NCI-H2029 (cell line): ENCODE data around the gene TPPP.

Experiments
- DNase-seq: peaks from one replicate; lab custom pipeline; 2025; lab: John Stamatoyannopoulos, UW

TPPP gene

DNA sequence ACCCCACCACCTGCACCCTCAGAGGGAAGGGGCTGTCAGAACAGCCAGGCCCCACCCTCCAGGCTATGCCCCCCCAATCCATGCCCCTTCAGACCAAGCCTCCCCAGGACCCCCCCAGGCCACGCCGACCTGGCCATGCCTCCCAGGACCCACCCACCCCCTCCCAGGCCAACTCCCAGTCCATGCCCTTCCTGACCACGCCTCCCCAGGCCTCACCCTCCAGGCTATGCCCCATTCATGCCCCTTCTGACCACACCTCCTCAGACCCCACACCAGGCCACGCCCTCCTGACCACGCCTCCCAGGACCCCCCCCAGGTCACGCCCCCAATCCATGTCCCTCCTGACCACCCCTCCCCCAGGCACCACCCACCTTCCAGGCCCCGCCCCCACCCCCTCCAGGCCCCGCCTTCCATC lies 27.6 kb downstream of the TPPP start:
- DNase-seq: no peak

DNA sequence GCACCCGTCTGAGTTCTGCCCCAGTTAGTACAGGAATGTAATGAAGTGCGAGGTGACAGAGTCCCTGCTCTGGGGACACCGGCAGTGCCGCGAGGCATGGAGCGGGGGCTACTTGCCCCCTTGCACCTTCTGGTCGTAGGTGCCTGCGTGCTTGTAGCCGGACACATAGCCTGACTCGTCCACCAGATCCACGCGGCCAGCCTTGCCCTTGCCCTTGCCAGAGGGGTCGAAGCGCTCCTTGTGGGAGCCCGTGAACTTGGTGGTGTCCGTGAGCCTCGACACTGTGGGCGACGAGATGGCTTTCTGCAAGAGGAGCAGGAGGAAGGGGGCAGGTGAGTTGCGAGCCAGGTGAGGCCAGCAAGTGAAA lies 28.2 kb downstream of the TPPP start:
- DNase-seq: no peak

DNA sequence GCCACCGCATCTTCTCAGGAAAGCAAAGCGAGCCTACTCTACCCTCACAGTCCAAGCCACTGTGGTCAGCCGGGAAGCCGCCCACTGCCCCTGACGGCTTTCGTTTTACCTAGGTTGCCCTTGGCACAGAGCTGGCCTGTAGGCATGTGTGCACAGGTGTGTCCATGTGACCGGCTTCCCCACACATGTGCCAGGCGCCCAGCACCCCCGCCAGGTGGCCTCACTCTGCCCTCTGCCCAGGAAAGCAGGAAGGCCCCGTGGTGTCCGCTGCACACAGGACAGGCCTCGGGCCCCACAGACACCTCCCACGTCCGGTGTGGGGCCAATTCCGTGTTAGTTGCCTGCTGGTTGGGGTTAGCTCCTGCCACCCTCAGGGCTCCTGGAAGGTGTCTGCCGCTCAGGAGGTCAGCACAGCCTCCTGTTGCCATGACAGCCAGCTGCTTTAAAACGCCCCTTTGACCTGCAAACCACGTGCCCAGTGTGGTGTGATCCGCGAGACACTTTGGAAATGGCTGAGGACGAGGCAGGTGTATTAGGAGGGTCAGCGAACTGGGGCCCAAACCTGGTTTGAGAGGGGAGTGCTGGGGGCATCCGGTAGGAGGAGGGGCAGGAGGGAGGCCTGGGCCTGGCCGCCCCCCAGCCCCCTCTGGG lies 28.7 kb downstream of the TPPP start:
- no peak for DNase-seq

DNA sequence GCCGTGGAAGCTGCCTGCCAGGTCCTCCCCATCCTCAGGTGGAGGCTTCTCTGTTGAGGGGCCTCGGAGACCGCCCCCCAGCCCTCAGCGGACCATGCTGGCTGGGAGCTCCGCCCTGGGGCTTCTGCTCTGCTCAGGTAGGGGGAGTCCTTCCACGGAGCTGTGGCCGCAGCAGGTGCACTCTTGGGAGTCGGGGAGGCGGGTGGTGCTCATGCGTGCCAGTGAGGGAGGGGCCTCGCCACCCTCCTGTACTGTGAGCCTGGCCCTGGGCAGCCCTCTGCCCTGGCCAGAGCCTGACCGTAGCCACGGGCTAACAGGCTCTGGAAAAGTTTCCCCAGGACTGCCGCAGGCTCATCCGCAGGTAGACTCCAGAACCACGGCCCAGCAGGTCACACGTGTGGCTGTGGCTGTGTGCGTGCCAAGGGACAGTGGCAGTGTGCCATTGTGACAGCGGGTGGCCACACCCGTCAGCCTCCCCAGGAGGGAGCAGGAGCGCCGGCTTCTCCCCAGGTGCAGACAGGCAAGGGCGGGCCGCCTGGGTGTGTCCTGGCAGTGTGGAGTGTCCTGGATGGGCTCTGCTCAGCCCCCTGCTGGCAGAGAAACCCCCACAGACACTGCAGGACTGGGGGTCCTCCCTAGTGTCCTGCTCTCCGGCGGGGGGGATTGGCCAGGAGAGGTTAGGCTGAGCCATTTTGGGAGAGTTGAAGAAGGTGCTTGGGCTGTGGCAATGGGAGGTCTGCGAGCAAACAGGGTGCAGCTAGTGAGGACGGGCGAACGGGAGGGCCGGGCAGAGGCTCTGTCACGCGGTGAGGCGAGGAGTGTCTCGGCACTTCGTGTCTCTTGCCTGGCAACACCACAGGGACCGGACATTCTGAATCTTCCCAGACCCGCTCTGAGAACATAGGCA lies 29.5 kb downstream of the TPPP start:
- no peak for DNase-seq

DNA sequence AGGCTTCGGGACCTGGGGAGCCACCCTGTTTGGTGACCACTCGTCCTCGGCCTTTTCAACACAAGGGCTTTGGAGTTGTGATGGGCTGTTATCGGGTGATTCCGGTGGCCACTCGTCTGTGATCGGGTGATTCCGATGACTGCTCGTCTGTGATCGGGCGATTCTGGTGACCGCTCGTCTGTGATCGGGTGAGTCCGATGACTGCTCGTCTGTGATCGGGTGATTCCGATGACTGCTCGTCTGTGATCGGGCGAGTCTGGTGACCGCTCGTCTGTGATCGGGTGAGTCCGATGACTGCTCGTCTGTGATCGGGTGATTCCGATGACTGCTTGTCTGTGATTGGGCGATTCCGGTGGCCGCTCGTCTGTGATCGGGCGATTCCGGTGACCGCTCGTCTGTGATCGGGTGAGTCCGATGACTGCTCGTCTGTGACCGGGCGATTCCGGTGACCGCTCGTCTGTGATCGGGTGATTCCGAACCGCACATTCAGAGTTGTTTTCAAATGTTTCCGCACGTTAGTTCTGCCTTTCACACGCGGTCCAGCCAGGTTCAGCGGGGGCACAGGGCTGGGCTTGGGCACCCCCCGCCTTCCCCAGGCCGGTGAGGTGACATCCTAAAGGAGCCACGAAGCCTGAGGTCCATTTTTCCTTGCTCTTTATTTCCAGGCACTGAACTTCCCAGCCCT lies 30.3 kb downstream of the TPPP start:
- DNase-seq: no peak

DNA sequence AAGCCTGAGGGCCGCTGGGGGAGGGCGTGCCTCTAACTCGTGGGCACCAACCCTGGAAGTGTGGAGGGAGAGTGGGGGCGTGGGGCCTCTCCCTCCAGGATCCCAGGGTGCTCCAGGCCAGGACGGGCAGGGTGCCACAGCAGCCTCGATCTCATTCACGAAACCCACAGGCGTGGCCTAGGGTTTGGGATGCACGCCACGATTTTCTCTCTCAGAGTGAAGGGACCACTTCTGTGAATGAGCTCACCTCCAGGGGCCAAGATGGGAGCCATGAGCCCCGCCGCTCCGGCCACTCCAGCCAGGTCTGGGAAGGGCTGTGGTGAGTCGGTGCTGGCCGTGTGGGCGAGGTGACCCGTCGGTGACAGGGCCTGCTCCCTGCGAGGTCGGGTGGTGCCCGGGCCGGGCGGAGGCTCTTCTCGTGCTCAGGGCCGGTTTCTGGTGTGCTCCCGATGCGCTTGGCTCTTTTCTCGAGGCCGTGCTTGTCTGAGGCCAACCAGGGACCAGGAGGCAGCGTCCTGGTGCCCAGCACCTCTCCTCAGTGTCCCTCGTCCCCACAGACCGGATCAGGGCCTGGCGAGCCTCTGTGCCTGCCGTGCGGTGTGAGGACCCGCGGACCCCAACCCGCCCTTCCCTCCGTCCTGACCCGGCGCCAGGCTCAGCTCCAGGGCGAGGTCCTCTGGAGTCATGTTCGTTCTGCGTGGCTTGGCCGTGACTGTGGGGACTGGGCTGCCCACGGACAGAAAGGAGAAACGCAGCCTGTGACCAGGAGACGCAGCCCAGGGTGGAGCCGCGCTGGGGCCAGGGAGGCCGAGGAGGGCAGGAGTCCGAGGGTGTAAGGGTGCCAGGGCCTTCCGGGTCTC lies 31.0 kb downstream of the TPPP start:
- DNase-seq: no peak

DNA sequence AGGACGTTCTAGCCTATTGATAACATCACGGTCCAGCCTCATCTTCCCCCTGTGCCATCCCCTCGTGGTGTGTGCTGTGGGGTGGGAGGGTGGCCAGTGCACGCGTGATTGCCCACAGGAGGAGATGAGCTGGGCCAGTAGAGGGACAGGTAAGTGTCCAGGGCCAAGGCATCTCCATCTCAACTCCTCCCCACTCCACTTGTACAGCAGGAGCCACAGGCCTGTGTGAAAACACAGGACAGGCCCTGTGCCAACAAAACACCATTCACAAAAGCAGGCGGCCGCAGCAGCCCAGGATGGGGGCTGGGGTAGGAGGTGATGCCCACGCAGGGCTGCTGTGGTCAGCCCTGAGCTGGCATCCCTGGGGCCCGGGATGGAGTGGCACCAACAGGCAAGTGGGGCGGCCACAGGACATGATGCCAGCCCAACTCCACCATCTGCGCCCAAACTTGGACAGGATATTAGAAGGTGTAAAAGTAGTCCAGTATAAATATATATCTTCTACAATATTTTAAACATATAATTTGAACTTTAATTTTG lies 32.6 kb downstream of the TPPP start:
- no peak for DNase-seq

DNA sequence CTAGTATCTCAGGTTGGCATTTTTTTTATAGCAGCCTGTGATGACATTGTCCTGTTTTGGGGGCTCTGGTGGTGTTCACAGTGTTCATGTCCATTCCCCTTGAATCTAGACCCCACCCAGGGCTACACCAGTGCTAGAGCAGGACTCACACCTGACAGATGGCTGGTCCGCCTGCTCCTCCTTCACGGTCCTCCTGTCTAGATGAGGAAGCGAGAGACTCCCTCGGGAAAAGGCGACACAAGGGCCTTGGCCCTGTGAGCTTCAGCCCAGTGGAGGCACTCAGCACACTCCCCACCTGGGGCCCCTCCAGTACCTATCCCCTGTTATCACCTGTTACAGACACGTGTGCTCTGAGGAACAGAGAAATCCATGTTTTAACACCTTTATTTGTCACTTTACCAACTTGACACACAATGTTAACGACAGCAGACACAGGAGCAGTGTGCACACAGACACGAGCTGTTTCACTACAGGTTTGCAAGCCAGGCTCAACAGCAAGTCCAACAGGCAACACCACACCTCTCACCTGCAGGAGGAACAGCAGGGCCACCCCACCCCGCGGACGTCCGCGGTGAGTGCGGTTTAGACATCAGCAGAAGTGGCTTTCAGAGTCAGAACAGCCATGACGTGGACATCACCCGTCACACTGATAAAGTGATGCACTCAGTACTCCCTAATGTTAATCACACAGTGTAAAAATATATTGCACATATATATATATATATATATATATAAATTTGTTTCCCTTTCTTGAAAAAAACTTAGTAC lies 33.5 kb downstream of the TPPP start:
- no peak for DNase-seq

DNA sequence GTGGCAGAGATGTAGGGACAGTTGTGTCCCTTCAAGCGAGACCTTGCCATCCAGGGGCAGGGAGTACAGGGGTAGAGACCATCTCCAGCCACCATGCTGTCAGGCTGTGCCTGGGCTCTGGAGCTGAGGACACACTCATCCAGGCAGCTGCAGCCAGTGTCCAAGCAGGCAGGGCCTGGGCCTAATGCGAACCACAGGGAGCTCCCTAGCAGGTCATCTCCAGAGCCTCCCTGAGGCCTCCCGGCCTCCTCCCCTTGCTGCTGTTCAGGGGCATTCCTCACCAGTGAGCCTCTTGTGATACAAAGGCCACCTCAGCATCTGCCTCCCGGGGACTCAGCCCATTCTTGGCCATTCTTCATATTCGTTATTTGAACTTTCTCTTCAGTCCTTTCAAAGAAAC lies 35.0 kb downstream of the TPPP start:
- DNase-seq: no peak

DNA sequence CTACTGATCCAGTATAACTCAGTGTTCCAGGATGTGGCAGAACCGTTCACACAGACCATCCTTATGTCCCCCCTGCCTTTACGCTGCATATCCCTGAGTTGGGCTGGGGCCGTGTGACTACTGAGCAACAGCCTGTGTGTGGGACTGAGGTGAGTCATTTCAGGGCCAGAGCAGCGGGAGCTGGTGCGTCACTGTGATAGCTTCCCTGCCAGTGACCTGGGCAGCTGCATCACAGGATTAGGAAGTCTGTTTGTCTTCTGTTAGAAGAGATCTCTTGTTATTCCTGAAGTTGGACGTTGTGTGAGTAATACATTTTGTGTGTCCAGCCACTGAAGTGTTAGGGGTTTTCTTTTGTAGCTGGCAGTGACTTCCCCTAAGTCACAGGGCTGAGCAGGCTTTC lies 35.6 kb downstream of the TPPP start:
- no peak for DNase-seq

DNA sequence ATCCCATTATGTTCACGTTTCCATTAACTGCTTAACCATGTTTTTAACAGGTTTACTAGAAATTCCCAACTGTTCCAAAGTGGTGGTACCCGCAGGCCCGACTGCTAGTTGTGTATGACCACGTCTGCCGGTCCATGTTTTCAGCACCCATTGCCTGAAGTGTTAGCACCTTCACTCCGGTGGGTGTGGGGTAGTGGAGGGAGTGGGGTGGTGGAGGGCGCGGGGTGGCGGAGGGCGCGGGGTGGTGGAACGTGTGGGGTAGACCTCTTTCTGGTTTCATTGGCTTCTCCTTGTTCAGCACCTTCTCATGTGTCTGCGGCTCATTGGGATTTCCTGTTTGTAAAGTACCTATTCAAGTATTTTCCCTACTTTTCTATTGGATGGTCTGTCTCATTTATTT lies 37.7 kb downstream of the TPPP start:
- DNase-seq: no peak

DNA sequence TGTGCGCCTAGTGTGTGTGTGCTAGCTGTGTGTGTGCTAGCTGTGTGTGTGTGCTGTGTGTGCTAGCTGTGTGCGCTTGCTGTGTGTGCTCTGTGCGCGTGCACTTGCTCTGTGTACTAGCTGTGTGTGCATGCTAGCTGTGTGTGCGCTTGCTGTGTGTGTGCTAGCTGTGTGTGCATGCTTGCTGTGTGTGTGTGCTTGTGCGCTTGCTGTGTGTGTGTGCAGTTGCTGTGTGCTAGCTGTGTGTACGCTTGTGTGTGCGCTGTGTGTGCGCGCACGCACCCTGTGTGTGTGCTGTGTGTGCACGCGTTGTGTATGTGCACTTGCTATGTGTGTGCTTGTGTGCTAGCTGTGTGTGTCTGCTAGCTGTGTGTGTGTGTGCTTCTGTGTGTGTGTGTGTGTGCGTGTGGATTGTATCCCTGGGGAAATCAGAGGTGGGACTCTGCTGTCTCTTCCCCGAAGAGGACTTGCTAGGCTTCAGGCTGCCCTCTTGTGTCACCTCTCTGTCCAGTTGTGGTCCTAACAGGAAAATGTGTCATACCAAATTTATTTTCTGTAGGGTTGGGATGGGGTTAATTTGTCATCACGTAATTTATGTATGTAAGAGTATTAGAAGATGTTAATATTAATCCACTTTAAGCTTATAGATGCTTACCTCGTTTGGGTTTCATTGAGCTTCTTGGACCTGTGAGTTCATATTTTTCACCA lies 38.9 kb downstream of the TPPP start:
- DNase-seq: no peak

DNA sequence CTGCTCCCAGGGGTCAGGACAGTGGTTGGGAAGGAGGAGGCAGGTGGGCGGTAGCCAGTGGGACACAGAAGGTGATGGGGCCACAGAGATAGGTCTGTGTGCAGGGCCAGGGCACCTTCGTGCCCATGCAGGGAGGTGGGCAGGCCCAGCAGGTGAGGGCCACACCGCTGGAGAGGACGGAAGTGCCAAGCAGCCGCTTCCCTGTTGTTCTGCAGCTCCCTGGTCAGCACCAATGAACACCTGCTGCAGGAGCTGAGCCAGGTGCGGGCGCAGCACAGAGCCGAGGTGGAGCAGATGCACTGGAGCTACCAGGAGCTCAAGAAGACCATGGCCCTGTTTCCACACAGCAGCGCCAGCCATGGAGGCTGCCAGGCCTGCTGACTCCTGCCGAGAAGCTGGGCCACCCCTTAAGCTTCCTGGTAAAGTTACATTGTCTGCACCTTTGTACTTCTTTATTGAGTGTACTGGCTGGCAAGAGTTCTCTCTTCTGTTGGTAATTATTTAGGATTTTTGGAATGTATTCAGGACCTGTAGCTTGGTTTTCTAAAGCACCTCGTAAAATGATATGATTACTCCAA lies 40.3 kb downstream of the TPPP start:
- peak; percentile 56 for DNase-seq

DNA sequence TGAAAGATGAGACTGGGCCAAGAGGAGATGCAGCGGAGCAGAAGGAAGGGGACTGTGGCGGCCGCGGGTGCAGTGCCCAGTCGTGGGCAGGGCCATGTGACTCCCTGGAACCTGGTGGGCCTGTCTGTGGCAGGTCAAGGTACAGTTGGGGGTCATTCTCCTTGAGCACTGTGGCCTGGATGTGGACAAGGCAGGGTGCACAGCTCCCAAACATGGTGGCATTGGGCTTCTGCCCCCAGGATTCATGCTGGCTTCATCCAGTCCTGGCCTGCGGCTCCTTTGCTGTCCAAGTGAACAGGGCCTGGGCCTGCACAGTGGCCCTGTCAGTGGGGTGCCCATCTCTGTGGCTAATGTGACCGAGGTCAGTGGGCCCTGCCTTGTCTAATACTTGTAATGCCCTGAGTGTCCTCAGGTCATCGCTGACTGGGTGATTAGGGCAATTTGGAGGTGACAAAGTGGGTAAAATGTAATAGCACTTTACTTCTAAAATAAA lies 41.1 kb downstream of the TPPP start:
- DNase-seq: no peak

DNA sequence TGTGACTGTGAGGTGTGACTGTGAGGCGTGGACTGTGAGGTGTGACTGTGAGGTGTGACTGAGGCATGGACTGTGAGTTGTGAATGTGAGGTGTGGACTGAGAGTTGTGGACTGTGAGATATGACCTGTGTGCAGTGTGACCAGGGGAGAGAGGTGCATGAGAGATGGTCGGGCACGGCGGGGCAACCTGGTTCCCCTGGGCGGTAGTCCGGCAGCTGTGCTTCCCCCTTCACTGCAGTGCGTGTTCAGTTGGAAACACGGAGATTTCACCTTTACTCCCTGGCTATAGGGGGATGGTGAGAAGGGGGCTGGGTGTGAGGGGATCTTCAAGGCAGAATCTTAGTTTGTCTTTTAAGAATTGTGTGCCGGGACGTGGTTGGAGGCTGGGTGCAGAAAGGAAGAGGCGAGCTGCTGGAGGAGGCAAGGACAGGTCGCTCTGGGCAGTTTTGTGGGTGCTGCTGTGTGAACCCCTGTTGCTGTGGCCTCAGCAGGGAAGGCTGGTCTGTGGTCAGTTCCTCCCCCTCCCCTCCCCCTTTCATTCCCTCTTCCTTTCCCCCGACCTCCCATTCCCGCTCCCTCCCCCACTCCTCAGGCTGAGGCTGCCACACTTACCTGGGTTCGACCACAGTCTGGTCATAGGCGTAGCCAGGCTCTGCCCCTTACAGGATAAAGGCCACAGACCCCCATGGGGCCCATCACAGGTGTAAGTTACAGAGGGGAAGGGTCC lies 41.7 kb downstream of the TPPP start:
- DNase-seq: no peak

DNA sequence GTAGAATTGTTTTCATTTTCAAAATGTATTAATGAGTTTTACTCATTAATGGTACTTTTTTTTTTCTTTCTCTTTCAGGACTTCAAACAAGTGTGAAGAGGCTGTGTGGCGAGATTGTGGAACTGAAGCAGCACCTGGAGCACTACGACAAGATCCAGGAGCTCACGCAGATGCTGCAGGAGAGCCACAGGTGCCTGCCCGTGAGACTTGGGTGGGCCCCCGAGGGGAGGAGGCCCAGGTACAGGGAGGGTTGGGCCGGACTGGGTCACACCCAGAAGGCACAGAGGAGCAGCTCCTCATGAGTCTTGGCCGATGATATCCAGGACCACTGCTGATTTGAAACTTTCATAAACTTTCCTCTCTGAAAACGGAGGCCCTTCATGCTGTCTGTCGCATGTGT lies 45.4 kb downstream of the TPPP start:
- no peak for DNase-seq

DNA sequence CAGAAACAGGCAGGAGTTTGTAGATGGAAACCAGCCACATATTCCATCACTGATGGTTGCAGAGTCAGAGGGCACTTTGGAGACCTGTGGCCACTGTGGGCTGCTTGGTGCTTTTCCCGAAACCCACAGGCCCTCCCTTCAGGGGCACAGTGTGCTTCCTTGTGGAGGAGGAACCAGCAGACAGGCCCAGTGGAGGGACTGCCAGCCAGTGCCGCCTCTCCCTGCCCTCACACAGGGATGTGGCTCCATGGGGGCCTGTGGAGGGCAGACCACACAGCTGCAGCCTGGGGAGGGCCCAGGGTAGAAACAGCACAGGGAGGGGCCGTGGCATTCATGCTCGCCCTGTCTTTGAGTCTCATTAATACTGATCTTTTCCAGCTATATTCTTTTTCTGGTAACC lies 45.8 kb downstream of the TPPP start:
- DNase-seq: no peak

DNA sequence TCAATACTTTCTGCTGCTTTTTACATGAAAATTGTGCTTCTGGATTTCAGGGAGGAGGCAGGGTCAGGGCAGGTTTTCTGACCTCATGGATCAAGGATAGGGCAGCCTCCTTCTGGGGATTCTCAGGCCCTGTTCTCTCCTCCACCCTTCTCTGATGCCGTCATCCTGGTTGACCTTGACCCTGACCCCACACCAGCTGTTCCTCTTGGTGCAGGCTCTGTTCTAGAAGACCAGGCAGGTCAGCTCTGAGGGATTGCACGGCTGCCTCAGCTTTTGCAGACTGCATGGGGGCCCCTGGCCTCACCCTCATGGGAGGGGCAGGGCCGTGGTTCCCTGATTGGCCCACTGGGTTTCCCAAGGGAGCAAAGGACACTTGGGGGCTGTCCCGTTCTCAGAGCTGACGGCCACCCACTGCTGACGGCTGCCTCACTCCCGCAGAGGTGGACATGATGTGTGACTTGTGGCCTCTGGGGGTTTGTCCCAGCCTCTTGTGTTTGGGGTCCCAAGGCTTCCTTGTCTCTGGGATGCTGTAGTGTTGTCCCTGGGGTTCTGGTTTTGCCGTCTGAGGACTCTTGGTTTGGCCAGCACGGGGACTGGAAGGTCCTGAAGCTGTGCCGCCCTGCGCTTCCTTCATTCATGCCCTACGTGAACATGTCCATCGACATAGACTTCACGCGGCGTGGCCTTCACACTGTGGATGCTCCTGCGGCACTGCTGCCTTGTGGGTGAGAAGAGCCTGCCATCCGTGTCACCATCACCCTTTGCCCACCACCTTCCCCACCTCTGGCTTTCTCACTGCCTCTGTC lies 46.6 kb downstream of the TPPP start:
- DNase-seq: no peak
